Neutrophil (primary cell): ENCODE measurements around the gene NMD3.

Source experiments
- H3K27ac ChIP-seq: fragments of 200-600 bp; sonication (generic); 2 replicates; pipeline ENCODE4 v1.5.1; 2016; ENCODE audit warnings: mild to moderate bottlenecking, moderate library complexity
- H3K27me3 ChIP-seq: fragments of 200-600 bp; sonication (generic); 2 replicates; pipeline ENCODE4 v1.6.0; 2016; ENCODE audit warnings: mild to moderate bottlenecking
- H3K36me3 ChIP-seq: fragments of 200-600 bp; sonication (generic); 2 replicates; pipeline ENCODE4 v1.5.1; 2017
- H3K4me1 ChIP-seq, 2 experiments: fragments of 200-600 bp in 1 of 2; sonication (generic) in 1 of 2; 1 replicate in 1 of 2; 2 replicates in 1 of 2; pipeline versions ENCODE4 v1.5.1 to v1.6.1; 2013 to 2016; ENCODE audit warnings: low read depth in 1 of 2, low read length in 1 of 2, mild to moderate bottlenecking in 1 of 2, moderate library complexity in 1 of 2; ENCODE audit not compliant: control insufficient read depth in 1 of 2, insufficient read depth in 1 of 2
- H3K4me3 ChIP-seq, 2 experiments: fragments of 200-600 bp in 1 of 2; sonication (generic) in 1 of 2; 1 replicate in 1 of 2; 2 replicates in 1 of 2; pipeline ENCODE4 v1.5.1; 2013 to 2016; ENCODE audit warnings: low read depth in 1 of 2, low read length in 1 of 2, mild to moderate bottlenecking in 1 of 2, moderate library complexity in 1 of 2
- H3K9me3 ChIP-seq: fragments of 200-600 bp; sonication (generic); 2 replicates; pipeline ENCODE4 v1.5.1; 2016
- TF ChIP-seq, protein P1 (sequence below): fragments of 200-600 bp; sonication (generic); IDR thresholded peaks from 2 replicates; pipeline ENCODE4 v1.5.1; 2016; ENCODE audit warnings: antibody characterized with exemption

Gene NMD3

GRCh38 chr3:161284989-161285388, 63.9 kb downstream of the NMD3 start:
- Histone ChIP-seq H3K9me3 (no peaks in the 10 kb centered on the region), H3K36me3 (no peaks in the 10 kb centered on the region), H3K4me3 (no peak overlapping the region), H3K27ac (no peak overlapping the region), H3K4me1 (no peaks in the 10 kb centered on the region), H3K27me3 (no peaks in the 10 kb centered on the region)
- TF ChIP-seq, protein P1, sequence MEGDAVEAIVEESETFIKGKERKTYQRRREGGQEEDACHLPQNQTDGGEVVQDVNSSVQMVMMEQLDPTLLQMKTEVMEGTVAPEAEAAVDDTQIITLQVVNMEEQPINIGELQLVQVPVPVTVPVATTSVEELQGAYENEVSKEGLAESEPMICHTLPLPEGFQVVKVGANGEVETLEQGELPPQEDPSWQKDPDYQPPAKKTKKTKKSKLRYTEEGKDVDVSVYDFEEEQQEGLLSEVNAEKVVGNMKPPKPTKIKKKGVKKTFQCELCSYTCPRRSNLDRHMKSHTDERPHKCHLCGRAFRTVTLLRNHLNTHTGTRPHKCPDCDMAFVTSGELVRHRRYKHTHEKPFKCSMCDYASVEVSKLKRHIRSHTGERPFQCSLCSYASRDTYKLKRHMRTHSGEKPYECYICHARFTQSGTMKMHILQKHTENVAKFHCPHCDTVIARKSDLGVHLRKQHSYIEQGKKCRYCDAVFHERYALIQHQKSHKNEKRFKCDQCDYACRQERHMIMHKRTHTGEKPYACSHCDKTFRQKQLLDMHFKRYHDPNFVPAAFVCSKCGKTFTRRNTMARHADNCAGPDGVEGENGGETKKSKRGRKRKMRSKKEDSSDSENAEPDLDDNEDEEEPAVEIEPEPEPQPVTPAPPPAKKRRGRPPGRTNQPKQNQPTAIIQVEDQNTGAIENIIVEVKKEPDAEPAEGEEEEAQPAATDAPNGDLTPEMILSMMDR, result no peak

GRCh38 chr3:161289174-161289573, 68.1 kb downstream of the NMD3 start:
- Histone ChIP-seq H3K4me1 (no peaks in the 10 kb centered on the region), H3K27ac (no peak overlapping the region), H3K27me3 (no peaks in the 10 kb centered on the region), H3K9me3 (no peaks in the 10 kb centered on the region), H3K4me3 (no peak overlapping the region), H3K36me3 (no peaks in the 10 kb centered on the region)
- TF ChIP-seq, protein P1, result no peak

- H3K4me3 ChIP-seq, result no peak overlapping the region
- H3K36me3 ChIP-seq, result no peaks in the 10 kb centered on the region
- no peaks in the 10 kb centered on the region for H3K4me1 ChIP-seq
- TF ChIP-seq, protein P1, result no peak
- H3K9me3 ChIP-seq, result no peaks in the 10 kb centered on the region
- H3K27me3 ChIP-seq, result no peaks in the 10 kb centered on the region
- H3K27ac ChIP-seq, result no peak overlapping the region
Observed at GRCh38 chr3:161291191-161291901, 70.2 kb downstream of the NMD3 start.

DNA sequence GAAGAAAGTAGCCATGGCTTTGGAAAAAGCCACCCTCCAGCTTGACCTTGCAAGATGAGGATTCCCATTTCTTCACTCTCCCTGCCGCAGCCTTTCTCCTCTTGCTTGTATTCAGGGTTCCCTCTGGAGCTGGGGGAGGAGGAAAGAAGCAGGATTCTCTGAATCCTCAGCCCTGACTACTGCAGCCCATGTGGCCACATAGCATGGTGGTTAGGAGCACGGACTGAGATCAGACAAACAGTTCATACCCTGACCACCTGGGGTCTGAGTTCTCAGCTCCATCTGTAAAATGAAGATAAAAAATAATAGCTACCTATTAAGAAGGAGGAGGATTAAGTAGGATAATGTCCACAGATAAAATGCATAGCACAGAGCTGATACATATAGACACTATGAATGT, 72.3 kb downstream of the NMD3 start:
- Histone ChIP-seq H3K9me3 (peaks cover under 1% of the 10 kb centered on the region), H3K4me1 (no peaks in the 10 kb centered on the region), H3K27ac (no peak overlapping the region), H3K36me3 (no peaks in the 10 kb centered on the region), H3K4me3 (no peak overlapping the region), H3K27me3 (no peaks in the 10 kb centered on the region)
- TF ChIP-seq, protein P1, result no peak

DNA sequence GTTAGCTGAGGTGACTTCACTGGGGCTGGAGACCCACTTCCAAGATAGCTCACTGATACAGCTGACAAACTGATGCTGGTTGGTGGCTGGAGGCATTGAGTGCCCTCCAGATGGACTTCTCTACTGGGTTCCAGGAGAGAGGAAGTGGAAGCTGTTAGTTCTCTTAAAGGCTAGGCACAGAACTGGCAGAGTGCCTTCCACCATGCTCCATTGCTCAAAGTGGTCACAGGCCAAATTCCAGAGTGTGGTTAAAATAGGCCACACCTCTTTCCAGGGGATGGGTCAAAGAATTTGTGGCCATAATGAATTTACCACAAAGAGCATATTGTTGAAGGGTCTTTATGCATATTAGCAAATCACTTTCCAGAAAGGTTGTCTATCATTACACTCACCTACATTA, 74.2 kb downstream of the NMD3 start:
- Histone ChIP-seq H3K4me3 (no peak overlapping the region), H3K27ac (no peak overlapping the region), H3K27me3 (no peaks in the 10 kb centered on the region), H3K4me1 (no peaks in the 10 kb centered on the region), H3K9me3 (peaks cover 9% of the 10 kb centered on the region), H3K36me3 (no peaks in the 10 kb centered on the region)
- TF ChIP-seq, protein P1, result no peak
